Fibroblast of villous mesenchyme (primary cell): Measurements from ENCODE around the gene POU4F2. TPM values are rescaled to one million over a fixed set of nuclear protein-coding genes. Genes with fewer than 3 reads are reported as not detected.

ENCODE experiments used
- DNase-seq: peaks from one replicate; pipeline ENCODE4 v3.0.0-alpha.2; 2010; ENCODE audit warnings: low read depth
- H3K4me3 ChIP-seq: 2 replicates; pipeline ENCODE4 v1.5.1; 2011; ENCODE audit warnings: low read depth, mild to moderate bottlenecking, low read length
- CTCF ChIP-seq: IDR thresholded peaks from 2 replicates; pipeline ENCODE4 v1.5.1; 2012; ENCODE audit warnings: low read depth, mild to moderate bottlenecking, low read length; ENCODE audit not compliant: insufficient read depth
- total RNA-seq: library from RNA; depleted of rRNA; stranded (reverse); fragments of >200 nt; gene quantifications from 2 replicates; pipeline ENCODE4 v1.2.3, GENCODE V29; 2012

The POU4F2 gene
- total RNA-seq, 1 donor = not detected

DNA sequence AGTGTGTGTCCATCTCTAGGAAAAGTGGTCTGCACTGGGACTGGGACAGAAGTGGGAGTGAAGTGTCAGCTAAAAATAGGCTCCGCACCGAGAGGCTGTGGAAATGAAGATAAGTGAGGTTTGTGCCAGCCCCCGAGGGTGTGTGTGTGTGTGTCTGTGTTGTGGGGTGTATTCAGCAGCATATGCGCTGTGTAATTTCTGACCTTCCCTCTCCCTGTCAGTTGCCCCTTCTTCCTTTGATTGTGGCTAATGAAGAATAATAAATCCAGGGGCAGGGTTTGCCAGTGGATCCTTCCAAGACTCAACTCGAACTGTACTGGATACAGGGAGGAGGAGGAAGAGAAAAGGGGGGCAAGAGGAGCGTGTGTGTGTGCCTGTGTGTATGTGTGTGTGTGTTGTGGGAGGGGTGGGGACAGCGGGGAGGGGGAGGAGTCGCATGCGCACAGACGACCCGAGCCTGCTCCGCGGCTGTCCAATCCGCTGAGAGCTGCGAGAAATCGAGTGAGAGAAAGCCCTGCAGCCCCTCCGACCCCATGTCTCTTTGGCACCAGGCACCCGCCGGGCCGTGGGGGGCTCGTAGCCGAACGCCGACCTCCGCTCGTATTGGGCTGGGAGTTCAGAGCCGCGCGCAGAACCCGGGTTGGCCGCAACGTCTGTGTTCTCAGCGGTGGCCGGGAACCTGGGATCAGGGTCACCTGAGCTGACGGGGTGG is 916 bp upstream of the POU4F2 start:
- TF ChIP-seq CTCF = no peak
- H3K4me3 ChIP-seq = no peak overlapping the region
- no peak for DNase-seq

DNA sequence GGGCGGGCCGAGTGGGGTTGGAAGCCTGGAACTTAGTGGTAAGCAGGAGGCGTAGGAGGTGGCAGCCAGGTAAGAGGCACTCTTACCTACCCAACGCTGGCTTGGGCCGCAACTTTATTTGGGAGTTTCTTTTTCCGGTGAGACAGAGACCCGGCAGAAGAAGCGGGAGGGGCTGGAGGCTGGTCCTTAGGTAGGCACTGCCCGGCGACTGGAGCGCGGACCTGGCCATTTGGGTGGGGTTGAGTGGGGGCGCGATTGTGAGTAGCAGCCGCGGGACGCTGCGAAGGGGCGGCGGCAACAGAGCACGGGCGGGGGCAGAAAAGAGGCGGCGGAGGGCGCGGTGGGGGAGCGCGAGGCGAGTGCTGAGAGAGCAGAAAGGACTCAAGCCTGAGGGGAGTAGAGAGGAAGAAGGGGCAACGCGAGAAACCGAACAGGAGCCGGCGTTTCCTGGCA is 334 bp upstream of the POU4F2 start:
- DNase-seq = no peak
- no peak overlapping the region for H3K4me3 ChIP-seq
- TF ChIP-seq CTCF = no peak

GRCh38 chr4:146639506-146639932 is 826 bp downstream of the POU4F2 start:
- no peak for TF ChIP-seq CTCF
- no peak overlapping the region for H3K4me3 ChIP-seq
- no peak for DNase-seq

- DNase-seq = no peak
- H3K4me3 ChIP-seq = no peak overlapping the region
- TF ChIP-seq CTCF = no peak
These were observed 1.4 kb downstream of the POU4F2 start for GRCh38 chr4:146640021-146640464.

DNA sequence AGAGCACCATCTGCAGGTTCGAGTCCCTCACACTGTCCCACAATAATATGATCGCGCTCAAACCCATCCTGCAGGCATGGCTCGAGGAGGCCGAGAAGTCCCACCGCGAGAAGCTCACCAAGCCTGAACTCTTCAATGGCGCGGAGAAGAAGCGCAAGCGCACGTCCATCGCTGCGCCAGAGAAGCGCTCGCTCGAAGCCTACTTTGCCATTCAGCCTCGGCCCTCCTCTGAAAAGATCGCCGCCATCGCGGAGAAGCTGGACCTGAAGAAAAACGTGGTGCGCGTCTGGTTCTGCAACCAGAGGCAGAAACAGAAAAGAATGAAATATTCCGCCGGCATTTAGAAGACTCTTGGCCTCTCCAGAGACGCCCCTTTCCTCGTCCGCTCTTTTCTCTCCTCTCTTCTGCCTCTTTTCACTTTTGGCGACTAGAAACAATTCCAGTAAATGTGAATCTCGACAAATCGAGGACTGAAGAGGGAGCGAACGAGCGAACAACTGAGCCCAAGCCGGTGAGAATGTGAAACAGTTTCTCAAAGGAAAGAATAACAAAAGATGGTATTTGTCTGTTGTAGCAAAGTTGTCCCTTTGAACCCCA is 1.9 kb downstream of the POU4F2 start:
- DNase-seq = no peak
- H3K4me3 ChIP-seq = no peak overlapping the region
- no peak for TF ChIP-seq CTCF

DNA sequence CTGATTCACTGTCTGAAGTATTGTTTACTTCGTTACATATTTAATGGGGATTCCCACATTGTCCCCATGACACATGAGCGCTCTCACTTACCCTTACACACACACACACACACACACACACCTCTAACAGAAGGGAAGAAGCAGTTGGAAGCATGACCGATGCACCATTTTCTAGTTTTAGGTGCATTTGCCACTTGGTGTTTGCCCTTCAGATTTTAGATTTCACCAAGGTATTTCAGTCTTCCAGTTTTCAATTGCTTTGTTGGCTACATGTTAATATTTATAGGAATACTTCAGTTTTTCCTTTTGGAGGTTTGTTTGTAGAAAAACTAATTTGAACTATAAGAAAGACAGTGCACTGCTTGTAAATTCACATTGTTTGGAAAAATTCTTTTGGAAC is 3.1 kb downstream of the POU4F2 start:
- no peak for TF ChIP-seq CTCF
- no peak for DNase-seq
- no peak overlapping the region for H3K4me3 ChIP-seq
